ENCODE data around the gene ATP5MC3. TPM values are rescaled to one million over a fixed set of nuclear protein-coding genes. Genes with fewer than 3 reads are reported as not detected.

Gene ATP5MC3
- total RNA-seq, 1 donor from 2014 or later: 76.1 TPM

DNA sequence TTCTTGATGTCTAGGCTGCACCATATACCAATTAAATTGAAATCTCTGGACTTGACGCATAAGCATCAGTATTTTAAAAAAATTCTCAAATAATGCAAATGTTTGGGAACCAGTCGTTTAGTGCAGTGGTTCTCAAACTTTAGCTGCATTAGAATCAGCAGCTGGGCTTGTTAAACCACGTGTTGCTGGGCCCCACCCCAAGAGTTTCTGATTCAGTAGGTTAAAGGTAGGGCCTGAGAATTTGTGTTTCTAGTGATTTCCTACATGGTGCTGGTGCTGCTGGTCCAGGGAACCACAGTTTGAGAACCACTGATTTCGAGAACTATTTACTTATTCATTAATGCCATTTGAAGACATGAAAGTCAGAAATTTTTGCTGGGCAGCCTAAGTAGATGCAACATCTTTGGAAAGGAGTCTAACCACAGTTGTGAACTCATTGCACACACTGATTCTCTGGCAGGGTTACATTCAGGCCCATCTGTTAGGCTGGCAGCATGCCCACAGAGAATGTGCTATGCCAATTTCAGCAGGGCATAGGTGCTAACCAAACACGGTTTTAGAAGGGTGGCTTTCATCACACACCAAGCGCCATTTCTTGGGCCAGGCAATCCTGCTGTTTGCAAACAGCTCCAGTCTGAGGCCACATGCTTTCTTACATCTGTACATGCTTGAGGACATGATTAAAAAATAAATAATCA, 26.4 kb upstream of the ATP5MC3 start:
- no peaks in the 10 kb centered on the region for H3K27me3 ChIP-seq (ENCODE audit: control insufficient read depth, insufficient read depth, low read length)
- DNase-seq (ENCODE audit: low read depth) (no peak), FAIRE-seq (no peak)
- TF ChIP-seq, protein P1, sequence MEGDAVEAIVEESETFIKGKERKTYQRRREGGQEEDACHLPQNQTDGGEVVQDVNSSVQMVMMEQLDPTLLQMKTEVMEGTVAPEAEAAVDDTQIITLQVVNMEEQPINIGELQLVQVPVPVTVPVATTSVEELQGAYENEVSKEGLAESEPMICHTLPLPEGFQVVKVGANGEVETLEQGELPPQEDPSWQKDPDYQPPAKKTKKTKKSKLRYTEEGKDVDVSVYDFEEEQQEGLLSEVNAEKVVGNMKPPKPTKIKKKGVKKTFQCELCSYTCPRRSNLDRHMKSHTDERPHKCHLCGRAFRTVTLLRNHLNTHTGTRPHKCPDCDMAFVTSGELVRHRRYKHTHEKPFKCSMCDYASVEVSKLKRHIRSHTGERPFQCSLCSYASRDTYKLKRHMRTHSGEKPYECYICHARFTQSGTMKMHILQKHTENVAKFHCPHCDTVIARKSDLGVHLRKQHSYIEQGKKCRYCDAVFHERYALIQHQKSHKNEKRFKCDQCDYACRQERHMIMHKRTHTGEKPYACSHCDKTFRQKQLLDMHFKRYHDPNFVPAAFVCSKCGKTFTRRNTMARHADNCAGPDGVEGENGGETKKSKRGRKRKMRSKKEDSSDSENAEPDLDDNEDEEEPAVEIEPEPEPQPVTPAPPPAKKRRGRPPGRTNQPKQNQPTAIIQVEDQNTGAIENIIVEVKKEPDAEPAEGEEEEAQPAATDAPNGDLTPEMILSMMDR (IDR thresholded peaks at IDR 0.05; ENCODE audit: insufficient read depth, low read length, severe bottlenecking): no peak
- no peak overlapping the region for H3K4me3 ChIP-seq (ENCODE audit: low read depth, low read length)
- H3K36me3 ChIP-seq (ENCODE audit: control insufficient read depth, insufficient read depth, low read length): no peaks in the 10 kb centered on the region

DNA sequence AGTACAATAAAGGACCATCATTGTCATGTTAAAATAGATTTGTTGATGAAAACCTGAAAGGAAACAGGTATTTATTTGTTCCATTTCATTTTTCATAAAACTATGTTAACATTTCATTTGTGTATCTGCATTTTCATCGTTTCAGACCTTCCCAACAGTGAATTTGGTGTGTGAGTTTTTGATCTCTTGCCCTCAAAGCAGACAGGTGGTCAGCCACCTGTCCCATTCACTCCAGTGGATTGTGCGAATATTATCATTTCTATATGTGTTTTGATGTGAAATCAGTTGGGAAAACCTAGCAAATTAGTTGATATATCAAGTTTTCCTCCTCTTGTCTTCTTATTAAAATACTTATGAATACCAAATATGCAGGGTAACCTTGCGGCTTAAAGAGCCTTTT, 25.4 kb upstream of the ATP5MC3 start:
- FAIRE-seq (no peak), DNase-seq (ENCODE audit: low read depth) (no peak)
- Histone ChIP-seq H3K4me3 (ENCODE audit: low read depth, low read length) (no peak overlapping the region), H3K27me3 (ENCODE audit: control insufficient read depth, insufficient read depth, low read length) (no peaks in the 10 kb centered on the region), H3K36me3 (ENCODE audit: control insufficient read depth, insufficient read depth, low read length) (no peaks in the 10 kb centered on the region)
- TF ChIP-seq, protein P1 (IDR thresholded peaks at IDR 0.05; ENCODE audit: insufficient read depth, low read length, severe bottlenecking): no peak

DNA sequence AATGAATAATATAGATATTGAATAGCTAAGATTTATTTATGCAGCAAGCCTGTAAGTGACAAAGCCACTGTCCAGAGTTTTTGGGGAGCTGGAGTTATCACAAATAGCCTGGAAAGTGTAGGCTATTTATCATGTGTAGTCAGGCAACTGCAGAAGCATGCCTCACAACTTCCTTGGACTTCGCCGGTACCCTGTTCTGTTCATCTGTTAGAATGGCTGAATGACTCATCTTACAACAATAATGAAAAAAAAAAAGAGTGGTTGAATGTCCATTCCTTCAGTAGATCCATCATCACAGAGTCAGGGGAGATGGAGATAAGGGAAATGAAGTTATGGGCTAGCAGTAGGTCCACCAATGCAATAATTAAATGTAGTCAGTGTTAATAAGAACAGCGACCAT, 24.0 kb upstream of the ATP5MC3 start:
- Histone ChIP-seq H3K4me3 (ENCODE audit: low read depth, low read length) (no peak overlapping the region), H3K27me3 (ENCODE audit: control insufficient read depth, insufficient read depth, low read length) (no peaks in the 10 kb centered on the region), H3K36me3 (ENCODE audit: control insufficient read depth, insufficient read depth, low read length) (no peaks in the 10 kb centered on the region)
- TF ChIP-seq, protein P1 (IDR thresholded peaks at IDR 0.05; ENCODE audit: insufficient read depth, low read length, severe bottlenecking): no peak
- FAIRE-seq (no peak), DNase-seq (ENCODE audit: low read depth) (peak; percentile 54)

DNA sequence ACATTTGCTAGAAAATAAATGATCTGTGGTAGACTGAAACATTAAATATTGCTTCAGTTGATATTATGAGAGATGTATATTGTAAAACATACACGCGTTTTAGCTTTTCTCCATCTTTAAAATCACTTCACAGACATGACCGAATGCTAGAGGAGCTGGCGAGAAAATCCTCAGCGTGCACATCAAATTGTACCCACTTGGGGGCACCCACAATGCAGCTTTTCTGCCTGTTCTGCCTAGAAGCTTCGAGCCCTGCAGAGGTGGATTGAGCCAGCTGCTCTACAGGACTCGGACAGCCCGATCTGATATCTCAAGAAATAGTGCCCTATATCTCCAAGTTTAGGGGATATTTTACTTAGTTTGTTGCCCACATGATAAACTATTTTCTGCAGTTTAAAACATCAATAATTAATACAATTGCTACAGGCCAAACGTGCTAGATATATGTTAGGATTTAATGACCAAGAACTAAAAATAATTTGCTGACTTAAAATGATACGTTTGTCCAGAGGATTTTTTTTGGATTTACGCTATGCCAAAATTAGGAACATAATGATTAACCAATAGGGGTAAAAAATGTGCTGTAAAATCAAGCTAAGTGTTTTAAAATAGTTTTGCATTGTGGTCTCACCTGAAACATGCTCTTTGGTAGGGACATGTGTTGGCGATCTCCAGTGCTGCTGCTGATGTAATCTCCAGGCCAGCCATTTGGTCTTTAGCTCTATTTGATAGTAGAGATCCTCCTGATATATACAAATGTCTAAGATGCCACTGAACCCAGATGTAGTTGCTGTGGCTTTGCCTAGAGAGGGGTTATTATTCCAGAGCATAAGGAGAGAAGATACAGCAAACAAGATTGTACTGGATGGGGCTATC, 22.3 kb upstream of the ATP5MC3 start:
- TF ChIP-seq, protein P1 (IDR thresholded peaks at IDR 0.05; ENCODE audit: insufficient read depth, low read length, severe bottlenecking): peak; percentile 60
- DNase-seq (ENCODE audit: low read depth): peak; percentile 40
- Histone ChIP-seq H3K27me3 (ENCODE audit: control insufficient read depth, insufficient read depth, low read length) (no peaks in the 10 kb centered on the region), H3K4me3 (ENCODE audit: low read depth, low read length) (no peak overlapping the region), H3K36me3 (ENCODE audit: control insufficient read depth, insufficient read depth, low read length) (no peaks in the 10 kb centered on the region)
- FAIRE-seq: no peak

DNA sequence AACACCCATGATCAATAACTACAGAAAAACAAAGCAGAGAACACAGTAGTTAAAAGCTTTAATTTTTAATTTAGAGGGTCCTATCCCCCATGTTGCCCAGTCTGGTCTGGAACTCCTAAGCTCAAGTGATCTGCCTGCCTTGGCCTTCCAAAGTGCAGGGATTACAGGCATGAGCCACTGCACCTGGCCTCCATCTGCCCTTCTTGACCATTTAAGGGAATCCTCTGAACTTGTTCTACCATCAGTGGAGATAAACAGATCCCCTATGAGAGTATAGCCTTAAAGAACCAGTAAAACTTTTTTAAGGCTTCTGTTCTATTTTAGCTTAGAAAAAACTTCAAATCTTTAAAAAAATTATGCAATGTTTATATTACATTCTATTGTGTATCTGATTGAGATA, 13.5 kb upstream of the ATP5MC3 start:
- H3K4me3 ChIP-seq (ENCODE audit: low read depth, low read length): no peak overlapping the region
- no peaks in the 10 kb centered on the region for H3K27me3 ChIP-seq (ENCODE audit: control insufficient read depth, insufficient read depth, low read length)
- H3K36me3 ChIP-seq (ENCODE audit: control insufficient read depth, insufficient read depth, low read length): no peaks in the 10 kb centered on the region
- DNase-seq (ENCODE audit: low read depth) (no peak), FAIRE-seq (no peak)
- TF ChIP-seq, protein P1 (IDR thresholded peaks at IDR 0.05; ENCODE audit: insufficient read depth, low read length, severe bottlenecking): no peak

All from bronchial epithelial cell (primary cell).